PC-3 (cell line): Measurements from ENCODE around the gene ARL3. TPM values are rescaled to one million over a fixed set of nuclear protein-coding genes. Genes with fewer than 3 reads are reported as not detected.
A peak's percentile ranks its signal among the peaks of the same experiment; 100 is the strongest.

Experiments used
- ATAC-seq: fragments of 200-7000 bp; cut with Tn5 transposase; 2 replicates; pipeline ENCODE4 v1.9.1; 2020; ENCODE audit warnings: mild to moderate bottlenecking, moderate library complexity
- BruUV-seq: library from RNA; stranded (reverse); fragments of 400-500 nt; replicated peaks from 2 replicates; lab custom pipeline; 2021; lab: Mats Ljungman, UMichigan
- CTCF ChIA-PET: fragments of 300-600 bp; sonication (Branson Sonifier 250); formaldehyde crosslinking; loops from one replicate; lab custom pipeline; 2022; ENCODE audit warnings: antibody characterized with exemption; lab: Charles Lee
- POLR2A ChIA-PET: fragments of 300-600 bp; sonication (Branson Sonifier 250); formaldehyde crosslinking; loops from one replicate; lab custom pipeline; 2022; ENCODE audit warnings: antibody characterized with exemption; ENCODE audit not compliant: unreplicated experiment; lab: Charles Lee
- DNase-seq: peaks from one replicate; pipeline ENCODE4 v3.0.0-alpha.2; 2015
- H2AFZ ChIP-seq: fragments of 300-600 bp; sonication (generic); 2 replicates; pipeline ENCODE4 v1.6.0; 2016; ENCODE audit warnings: antibody characterized with exemption, low read length
- H3F3A ChIP-seq: fragments of 300-600 bp; sonication (generic); one replicate; pipeline ENCODE4 v1.6.0; 2017; ENCODE audit warnings: antibody characterized with exemption, low read length, control low read depth, mild to moderate bottlenecking; ENCODE audit not compliant: unreplicated experiment
- H3K27ac ChIP-seq: fragments of 300-600 bp; sonication (generic); 2 replicates; pipeline ENCODE4 v1.5.1; 2016; ENCODE audit warnings: mild to moderate bottlenecking, low read length
- H3K27me3 ChIP-seq: fragments of 300-600 bp; sonication (generic); 2 replicates; pipeline ENCODE4 v1.6.1; 2016; ENCODE audit warnings: low read length, mixed read lengths
- H3K36me3 ChIP-seq: fragments of 300-600 bp; sonication (generic); 2 replicates; pipeline ENCODE4 v1.6.1; 2016; ENCODE audit warnings: low read depth, mixed run types, low read length, mixed read lengths
- H3K4me1 ChIP-seq: fragments of 300-600 bp; sonication (generic); 2 replicates; pipeline ENCODE4 v1.5.1; 2016; ENCODE audit warnings: low read length; ENCODE audit not compliant: insufficient read depth
- H3K4me2 ChIP-seq: fragments of 300-600 bp; sonication (generic); 2 replicates; pipeline ENCODE4 v1.6.0; 2016; ENCODE audit warnings: low read length
- H3K4me3 ChIP-seq: fragments of 300-600 bp; sonication (generic); 2 replicates; pipeline ENCODE4 v1.5.1; 2016; ENCODE audit warnings: mild to moderate bottlenecking, low read length, mixed read lengths
- H3K79me2 ChIP-seq: fragments of 300-600 bp; sonication (generic); 2 replicates; pipeline ENCODE4 v1.6.1; 2017; ENCODE audit warnings: low read length, mixed read lengths
- H3K9ac ChIP-seq: fragments of 300-600 bp; sonication (generic); 2 replicates; pipeline ENCODE4 v1.6.0; 2016; ENCODE audit warnings: mild to moderate bottlenecking, low read length
- H3K9me2 ChIP-seq: fragments of 300-600 bp; sonication (generic); replicated peaks from 2 replicates; pipeline ENCODE4 v1.6.1; 2016; ENCODE audit warnings: mixed run types, low read length, mixed read lengths
- H3K9me3 ChIP-seq: fragments of 300-600 bp; sonication (generic); 2 replicates; pipeline ENCODE4 v1.6.1; 2016; ENCODE audit warnings: low read length, mixed read lengths
- H4K20me1 ChIP-seq: fragments of 300-600 bp; sonication (generic); 2 replicates; pipeline ENCODE4 v1.6.1; 2016; ENCODE audit warnings: low read length, mixed read lengths
- EZH2 ChIP-seq: fragments of 300-600 bp; sonication (generic); IDR thresholded peaks from one replicate; pipeline ENCODE4 v1.6.1; 2017; ENCODE audit warnings: antibody characterized with exemption, mild to moderate bottlenecking, low read length; ENCODE audit not compliant: unreplicated experiment
- EZH2phosphoT487 ChIP-seq: fragments of 300-600 bp; sonication (generic); IDR thresholded peaks from 2 replicates; pipeline ENCODE4 v1.6.1; 2018; ENCODE audit warnings: mild to moderate bottlenecking, antibody characterized with exemption, low read length, borderline replicate concordance
- intact Hi-C: fragments of 100-400 bp; cut with micrococcal nuclease; formaldehyde crosslinking; loops from 2 replicates; pipeline ENCODE4 v1.9.0; 2023
- total RNA-seq: library from RNA; depleted of rRNA; stranded (reverse); fragments of >200 nt; gene quantifications from 2 replicates; pipeline ENCODE4 v1.2.3, GENCODE V29; 2014
- TF ChIP-seq, protein P1 (sequence below): fragments of 300-600 bp; sonication (generic); conservative IDR thresholded peaks from 2 replicates; pipeline ENCODE4 v1.5.1; 2017; ENCODE audit warnings: antibody characterized with exemption, low read depth, mild to moderate bottlenecking, low read length

ARL3 gene
- total RNA-seq, 1 experiment from 2014 or later, result 2.8 TPM

DNA sequence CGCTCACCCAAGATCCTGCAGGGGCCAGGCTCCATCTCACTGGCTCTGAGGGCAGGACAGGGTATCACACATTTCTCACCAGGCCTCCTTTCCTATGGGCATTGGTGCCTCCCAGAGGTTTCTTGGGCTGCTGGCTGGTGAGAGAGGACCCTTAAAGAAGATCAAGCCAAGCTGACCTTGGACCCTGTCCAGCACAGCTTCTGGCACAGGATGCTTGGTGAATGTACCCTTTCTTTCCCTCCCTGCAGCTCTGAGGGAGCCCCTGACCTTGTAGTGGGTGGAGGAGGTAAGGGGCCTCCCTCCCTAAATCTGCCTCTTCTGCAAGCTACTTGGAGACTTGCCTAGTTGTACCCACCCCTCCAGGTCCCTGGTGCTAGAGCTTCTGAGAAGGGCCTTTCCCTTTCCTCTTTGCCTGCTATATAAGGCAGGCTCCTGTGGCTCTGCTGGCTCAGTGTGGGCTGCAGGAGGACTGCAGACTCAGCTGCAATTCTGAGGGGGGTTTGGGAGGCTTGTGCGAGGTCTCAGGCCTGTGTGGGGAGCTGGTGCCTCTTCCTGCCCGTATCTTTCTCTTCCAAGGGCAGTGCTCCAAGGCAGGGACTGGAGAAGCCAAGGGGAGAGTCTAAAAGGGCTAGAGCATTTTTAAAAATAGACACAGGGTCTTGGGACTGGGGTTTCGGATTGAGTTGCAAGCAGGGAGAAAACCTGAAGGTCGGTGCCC is 81.6 kb downstream of the ARL3 start:
- H3K27ac ChIP-seq, result peak overlapping the region; percentile 36; the same call in 1 of the 2 replicates
- intact Hi-C loops, result no loop called here

DNA sequence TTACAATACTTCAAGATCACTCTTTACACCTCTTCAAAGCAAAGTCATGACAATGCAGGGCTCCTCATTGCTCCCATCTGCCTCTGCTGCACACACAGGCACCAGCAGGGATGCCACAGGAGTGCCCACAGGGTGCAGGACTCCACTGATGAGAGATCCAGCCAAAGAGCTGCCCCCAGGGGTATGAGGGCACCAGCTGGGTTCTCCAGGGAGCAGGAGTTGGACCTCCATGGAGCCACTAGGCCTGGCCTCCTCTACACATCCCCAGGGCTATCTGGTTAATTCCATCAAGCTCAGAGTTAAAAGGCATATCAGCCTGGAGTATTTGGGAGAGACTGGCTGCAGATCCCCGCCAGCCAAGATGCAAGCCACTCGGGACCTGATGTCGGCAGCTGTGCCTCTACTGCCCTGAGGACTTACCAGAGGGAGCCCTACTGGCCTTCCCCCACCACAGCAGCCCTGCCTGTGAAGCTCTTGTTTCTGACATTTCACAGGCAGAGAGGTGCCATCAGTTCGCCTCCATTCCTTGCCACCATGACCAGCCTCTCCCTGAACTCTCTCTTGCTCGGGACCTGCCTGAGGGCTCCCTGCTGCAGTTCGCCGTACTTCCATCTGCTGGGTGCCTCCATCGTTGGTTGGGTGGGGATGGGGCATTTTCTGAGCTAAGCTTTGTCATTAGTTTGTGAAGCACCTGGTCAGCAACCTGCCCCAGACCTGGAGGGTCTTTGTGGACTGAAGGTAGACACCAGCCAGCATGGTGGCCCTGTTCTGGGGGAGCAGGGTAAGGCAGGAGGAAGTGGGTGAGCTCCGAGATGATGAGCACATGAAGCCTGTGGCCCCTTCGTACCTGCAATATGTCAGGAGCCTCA is 82.4 kb downstream of the ARL3 start:
- no peak overlapping the region for H3K27ac ChIP-seq
- H3K9me3 ChIP-seq, result no peaks in the 10 kb centered on the region
- BruUV-seq, result no TSS peak
- H3K79me2 ChIP-seq, result no peaks in the 10 kb centered on the region
- H3K27me3 ChIP-seq, result no peaks in the 10 kb centered on the region
- intact Hi-C loops, result no loop called here
- no peak overlapping the region for H2AFZ ChIP-seq
- ChIA-PET POLR2A (no interaction called here), CTCF (no interaction called here)
- no peak for DNase-seq
- peaks cover 72% of the 10 kb centered on the region for H3K4me1 ChIP-seq
- no peaks in the 10 kb centered on the region for H3K36me3 ChIP-seq
- no peak for ATAC-seq
- no peaks in the 10 kb centered on the region for H3F3A ChIP-seq
- no peaks in the 10 kb centered on the region for H3K9me2 ChIP-seq
- TF ChIP-seq EZH2phosphoT487 (no peak), EZH2 (no peak)
- TF ChIP-seq, protein P1, sequence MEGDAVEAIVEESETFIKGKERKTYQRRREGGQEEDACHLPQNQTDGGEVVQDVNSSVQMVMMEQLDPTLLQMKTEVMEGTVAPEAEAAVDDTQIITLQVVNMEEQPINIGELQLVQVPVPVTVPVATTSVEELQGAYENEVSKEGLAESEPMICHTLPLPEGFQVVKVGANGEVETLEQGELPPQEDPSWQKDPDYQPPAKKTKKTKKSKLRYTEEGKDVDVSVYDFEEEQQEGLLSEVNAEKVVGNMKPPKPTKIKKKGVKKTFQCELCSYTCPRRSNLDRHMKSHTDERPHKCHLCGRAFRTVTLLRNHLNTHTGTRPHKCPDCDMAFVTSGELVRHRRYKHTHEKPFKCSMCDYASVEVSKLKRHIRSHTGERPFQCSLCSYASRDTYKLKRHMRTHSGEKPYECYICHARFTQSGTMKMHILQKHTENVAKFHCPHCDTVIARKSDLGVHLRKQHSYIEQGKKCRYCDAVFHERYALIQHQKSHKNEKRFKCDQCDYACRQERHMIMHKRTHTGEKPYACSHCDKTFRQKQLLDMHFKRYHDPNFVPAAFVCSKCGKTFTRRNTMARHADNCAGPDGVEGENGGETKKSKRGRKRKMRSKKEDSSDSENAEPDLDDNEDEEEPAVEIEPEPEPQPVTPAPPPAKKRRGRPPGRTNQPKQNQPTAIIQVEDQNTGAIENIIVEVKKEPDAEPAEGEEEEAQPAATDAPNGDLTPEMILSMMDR, result no peak
- no peak overlapping the region for H3K4me2 ChIP-seq
- H3K9ac ChIP-seq, result no peak overlapping the region
- no peaks in the 10 kb centered on the region for H4K20me1 ChIP-seq
- no peak overlapping the region for H3K4me3 ChIP-seq

More for the DNA sequence above, 81.6 kb downstream of the ARL3 start:
- no TSS peak for BruUV-seq
- no peak overlapping the region for H2AFZ ChIP-seq
- H3K9me2 ChIP-seq, result no peaks in the 10 kb centered on the region
- no peak overlapping the region for H3K9ac ChIP-seq
- no peaks in the 10 kb centered on the region for H3K27me3 ChIP-seq
- ATAC-seq (no peak), DNase-seq (no peak)
- no peak for TF ChIP-seq EZH2
- TF ChIP-seq, protein P1, result no peak
- no peak for TF ChIP-seq EZH2phosphoT487
- no peaks in the 10 kb centered on the region for H4K20me1 ChIP-seq
- POLR2A ChIA-PET, result no interaction called here
- no peak overlapping the region for H3K4me3 ChIP-seq
- no peaks in the 10 kb centered on the region for H3K79me2 ChIP-seq
- H3K4me1 ChIP-seq, result peaks cover 65% of the 10 kb centered on the region
- CTCF ChIA-PET, result no interaction called here
- no peaks in the 10 kb centered on the region for H3F3A ChIP-seq
- peak overlapping the region; percentile 46 for H3K4me2 ChIP-seq
- no peaks in the 10 kb centered on the region for H3K9me3 ChIP-seq
- no peaks in the 10 kb centered on the region for H3K36me3 ChIP-seq
